DOHH2 (cell line): Measurements from ENCODE around the gene GPR21.

Experiments
- H3F3A ChIP-seq: fragments of 200-600 bp; sonication (generic), shearing (Covaris generic); 2 replicates; pipeline ENCODE4 v1.6.0; 2016; ENCODE audit warnings: antibody characterized with exemption, mild to moderate bottlenecking; ENCODE audit not compliant: control insufficient read depth, insufficient read depth
- H3K27ac ChIP-seq: fragments of 200-600 bp; sonication (generic); 2 replicates; pipeline ENCODE4 v1.5.1; 2014; ENCODE audit warnings: low read depth, mild to moderate bottlenecking, low read length, moderate library complexity
- H3K27me3 ChIP-seq: fragments of 200-600 bp; sonication (generic); 2 replicates; pipeline ENCODE4 v1.6.1; 2014; ENCODE audit warnings: mild to moderate bottlenecking, low read length, mixed read lengths; ENCODE audit not compliant: control insufficient read depth
- H3K36me3 ChIP-seq: fragments of 200-600 bp; sonication (generic); 2 replicates; pipeline ENCODE4 v1.6.1; 2014; ENCODE audit warnings: mild to moderate bottlenecking, low read length, moderate library complexity, mixed read lengths; ENCODE audit not compliant: control insufficient read depth
- H3K4me1 ChIP-seq: fragments of 200-600 bp; sonication (generic); 2 replicates; pipeline ENCODE4 v1.6.1; 2014; ENCODE audit warnings: mild to moderate bottlenecking, low read length, mixed read lengths; ENCODE audit not compliant: control insufficient read depth
- H3K4me2 ChIP-seq: fragments of 200-600 bp; sonication (generic); 2 replicates; pipeline ENCODE4 v1.6.0; 2014; ENCODE audit warnings: mild to moderate bottlenecking, low read length, moderate library complexity
- H3K4me3 ChIP-seq: fragments of 200-600 bp; sonication (generic); 2 replicates; pipeline ENCODE4 v1.5.1; 2014; ENCODE audit warnings: mild to moderate bottlenecking, low read length, mixed read lengths
- H3K79me2 ChIP-seq: fragments of 200-600 bp; sonication (generic); 2 replicates; pipeline ENCODE4 v1.6.1; 2014; ENCODE audit warnings: mild to moderate bottlenecking, low read length, mixed read lengths; ENCODE audit not compliant: control insufficient read depth
- H3K9me2 ChIP-seq: fragments of 200-600 bp; sonication (generic); replicated peaks from 2 replicates; pipeline ENCODE4 v1.6.1; 2014; ENCODE audit warnings: mild to moderate bottlenecking, low read length, mixed read lengths; ENCODE audit not compliant: control insufficient read depth
- H3K9me3 ChIP-seq: fragments of 200-600 bp; sonication (generic); 2 replicates; pipeline ENCODE4 v1.6.1; 2014; ENCODE audit warnings: antibody characterized with exemption, low read length, mixed read lengths; ENCODE audit not compliant: control insufficient read depth, insufficient read depth
- H4K20me1 ChIP-seq: fragments of 200-600 bp; sonication (generic); 2 replicates; pipeline ENCODE4 v1.6.0; 2014; ENCODE audit warnings: low read depth, mild to moderate bottlenecking, antibody characterized with exemption, low read length, moderate library complexity; ENCODE audit not compliant: control insufficient read depth, insufficient read depth
- EZH2phosphoT487 ChIP-seq: fragments of 200-600 bp; sonication (generic); IDR thresholded peaks from 2 replicates; pipeline ENCODE4 v1.6.1; 2017; ENCODE audit warnings: borderline replicate concordance, mild to moderate bottlenecking, antibody characterized with exemption, low read length, moderate library complexity, mixed read lengths
- TF ChIP-seq, protein P1 (sequence below): fragments of 200-600 bp; sonication (generic); IDR thresholded peaks from one replicate; pipeline ENCODE4 v1.5.1; 2014; ENCODE audit warnings: antibody characterized with exemption, mild to moderate bottlenecking, low read depth, low read length; ENCODE audit not compliant: poor library complexity, severe bottlenecking

GPR21 gene

GRCh38 chr9:123053711-123054110, 20.2 kb downstream of the GPR21 start:
- Histone ChIP-seq H4K20me1 (no peaks in the 10 kb centered on the region), H3K4me3 (no peak overlapping the region), H3K4me1 (peaks cover 20% of the 10 kb centered on the region), H3K9me2 (no peaks in the 10 kb centered on the region), H3K27ac (no peak overlapping the region), H3K4me2 (no peak overlapping the region), H3F3A (peaks cover 8% of the 10 kb centered on the region; the same call in 1 of the 2 replicates), H3K27me3 (no peaks in the 10 kb centered on the region), H3K36me3 (peaks cover 15% of the 10 kb centered on the region), H3K9me3 (no peaks in the 10 kb centered on the region), H3K79me2 (no peaks in the 10 kb centered on the region)
- TF ChIP-seq, protein P1, sequence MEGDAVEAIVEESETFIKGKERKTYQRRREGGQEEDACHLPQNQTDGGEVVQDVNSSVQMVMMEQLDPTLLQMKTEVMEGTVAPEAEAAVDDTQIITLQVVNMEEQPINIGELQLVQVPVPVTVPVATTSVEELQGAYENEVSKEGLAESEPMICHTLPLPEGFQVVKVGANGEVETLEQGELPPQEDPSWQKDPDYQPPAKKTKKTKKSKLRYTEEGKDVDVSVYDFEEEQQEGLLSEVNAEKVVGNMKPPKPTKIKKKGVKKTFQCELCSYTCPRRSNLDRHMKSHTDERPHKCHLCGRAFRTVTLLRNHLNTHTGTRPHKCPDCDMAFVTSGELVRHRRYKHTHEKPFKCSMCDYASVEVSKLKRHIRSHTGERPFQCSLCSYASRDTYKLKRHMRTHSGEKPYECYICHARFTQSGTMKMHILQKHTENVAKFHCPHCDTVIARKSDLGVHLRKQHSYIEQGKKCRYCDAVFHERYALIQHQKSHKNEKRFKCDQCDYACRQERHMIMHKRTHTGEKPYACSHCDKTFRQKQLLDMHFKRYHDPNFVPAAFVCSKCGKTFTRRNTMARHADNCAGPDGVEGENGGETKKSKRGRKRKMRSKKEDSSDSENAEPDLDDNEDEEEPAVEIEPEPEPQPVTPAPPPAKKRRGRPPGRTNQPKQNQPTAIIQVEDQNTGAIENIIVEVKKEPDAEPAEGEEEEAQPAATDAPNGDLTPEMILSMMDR: no peak
- no peak for TF ChIP-seq EZH2phosphoT487

DNA sequence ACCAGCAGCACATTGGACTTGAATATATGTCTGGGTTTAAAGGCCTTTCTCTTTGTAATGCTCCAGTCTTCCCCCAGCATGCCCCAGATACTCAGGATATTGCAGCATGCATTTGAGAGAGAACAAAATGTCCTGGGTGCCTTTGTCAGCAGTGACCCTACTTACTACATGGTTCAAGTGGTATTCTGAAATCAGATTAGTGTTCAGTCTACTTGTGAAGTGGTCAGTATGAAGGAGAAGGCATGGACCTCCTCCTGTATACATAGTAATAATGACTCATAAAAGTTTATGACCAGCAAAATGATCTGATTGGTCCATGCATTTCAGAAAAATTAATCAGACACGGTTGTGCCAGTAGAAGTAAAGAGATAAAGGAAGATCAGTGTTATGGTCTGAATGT, 25.4 kb downstream of the GPR21 start:
- H4K20me1 ChIP-seq: no peaks in the 10 kb centered on the region

DNA sequence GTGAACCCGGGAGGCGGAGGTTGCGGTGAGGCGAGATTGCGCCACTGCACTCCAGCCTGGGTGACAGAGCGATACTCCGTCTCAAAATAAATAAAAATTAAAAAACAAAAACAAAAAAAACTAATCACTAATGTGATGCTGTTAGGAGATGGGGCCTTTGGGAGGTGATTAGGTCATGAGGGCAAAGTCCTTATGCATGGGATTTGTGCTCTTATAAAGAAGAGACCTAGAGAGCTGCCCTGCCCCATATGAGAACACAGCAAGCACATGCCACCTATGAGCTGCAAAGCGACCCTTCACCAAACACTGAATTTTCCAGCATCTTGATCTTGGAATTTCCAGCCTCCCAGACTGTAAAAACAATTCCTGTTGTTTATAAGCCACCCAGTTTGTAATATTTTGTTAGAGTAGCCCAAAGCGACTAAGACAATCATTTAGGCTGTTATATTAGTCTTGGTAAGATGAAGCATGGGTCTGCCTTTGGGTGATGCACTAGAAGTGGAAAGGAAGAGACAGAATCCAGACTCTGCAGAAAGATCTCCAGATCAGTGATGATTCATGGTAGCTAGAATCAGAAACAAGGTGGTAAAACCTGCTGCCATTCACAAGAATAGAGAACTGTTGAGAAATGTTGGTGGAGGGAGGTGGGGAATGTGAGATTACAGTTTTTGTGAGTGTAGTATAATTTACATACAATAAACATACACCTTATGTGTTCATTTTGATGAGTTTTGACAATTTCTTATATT, 26.2 kb downstream of the GPR21 start:
- no peaks in the 10 kb centered on the region for H3F3A ChIP-seq
- no peak overlapping the region for H3K4me2 ChIP-seq
- H3K4me1 ChIP-seq: no peaks in the 10 kb centered on the region
- H3K27ac ChIP-seq: no peak overlapping the region
- H4K20me1 ChIP-seq: no peaks in the 10 kb centered on the region
- no peaks in the 10 kb centered on the region for H3K79me2 ChIP-seq
- H3K9me2 ChIP-seq: no peaks in the 10 kb centered on the region
- TF ChIP-seq, protein P1: no peak
- no peak for TF ChIP-seq EZH2phosphoT487
- H3K27me3 ChIP-seq: no peaks in the 10 kb centered on the region
- H3K36me3 ChIP-seq: peaks cover 10% of the 10 kb centered on the region
- no peak overlapping the region for H3K4me3 ChIP-seq
- no peaks in the 10 kb centered on the region for H3K9me3 ChIP-seq

More for the DNA sequence above, 25.4 kb downstream of the GPR21 start:
- Histone ChIP-seq H3K4me2 (no peak overlapping the region), H3K4me3 (no peak overlapping the region), H3K27me3 (no peaks in the 10 kb centered on the region), H3F3A (no peaks in the 10 kb centered on the region), H3K9me3 (no peaks in the 10 kb centered on the region), H3K27ac (no peak overlapping the region), H3K36me3 (peaks cover 13% of the 10 kb centered on the region), H3K4me1 (peaks cover 2% of the 10 kb centered on the region), H3K79me2 (no peaks in the 10 kb centered on the region), H3K9me2 (no peaks in the 10 kb centered on the region)
- no peak for TF ChIP-seq EZH2phosphoT487
- TF ChIP-seq, protein P1: no peak
